ENCODE measurements around the gene ZNF750.

DNA sequence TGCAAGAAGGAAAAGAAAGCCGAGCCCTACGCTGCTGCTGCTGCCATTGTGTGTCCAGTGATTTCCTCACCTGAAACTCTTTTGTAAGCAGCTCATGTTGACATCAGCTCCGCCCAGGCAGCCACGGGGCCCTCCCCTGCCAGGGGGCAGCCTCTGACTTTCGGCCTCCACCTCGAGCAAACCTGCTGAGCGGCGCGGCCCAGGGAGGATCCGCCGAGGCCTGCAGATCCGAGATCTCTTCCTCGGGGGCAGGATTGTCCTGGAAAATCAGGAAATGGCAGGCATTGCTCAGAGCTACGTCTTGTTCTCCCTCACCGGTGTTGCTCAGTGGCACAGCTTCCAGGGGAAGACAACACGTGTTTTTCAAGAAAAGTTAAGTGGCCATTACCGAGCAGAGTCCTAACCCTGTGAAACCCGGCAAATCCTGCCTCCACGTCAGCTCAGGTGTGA lies 35.6 kb upstream of the ZNF750 start:
- TF ChIP-seq POLR2A (IDR thresholded peaks at IDR 0.05; ENCODE audit: low read depth, low read length) (no peak), POLR2AphosphoS5 (IDR thresholded peaks at IDR 0.05; ENCODE audit: low read depth, low read length) (no peak), PAX5 (IDR thresholded peaks at IDR 0.05; ENCODE audit: insufficient read depth, low read length, severe bottlenecking) (no peak), TAF1 (IDR thresholded peaks at IDR 0.05; ENCODE audit: low read depth, low read length) (no peak), SPI1 (IDR thresholded peaks at IDR 0.05; ENCODE audit: low read depth, low read length) (no peak), POU2F2 (IDR thresholded peaks at IDR 0.05; ENCODE audit: low read depth, low read length) (no peak)

Measured in GM12891 (cell line).